HepG2 (cell line): Measurements from ENCODE around the gene RER1. TPM values are rescaled to one million over a fixed set of nuclear protein-coding genes. Genes with fewer than 3 reads are reported as not detected.

Source experiments
- DR1 ChIP-seq: sonication (generic); formaldehyde crosslinking; IDR thresholded peaks from 2 replicates; pipeline ENCODE4 v1.8.0; 2021; ENCODE audit warnings: mild to moderate bottlenecking, missing genetic modification reagents, inconsistent platforms
- GTF3A ChIP-seq: sonication (generic); formaldehyde crosslinking; conservative IDR thresholded peaks from 2 replicates; pipeline ENCODE4 v1.4.0; 2020; ENCODE audit warnings: mild to moderate bottlenecking, missing genetic modification reagents
- IKZF5 ChIP-seq: IDR thresholded peaks from 2 replicates; pipeline ENCODE4 v1.6.1; 2018; ENCODE audit warnings: missing genetic modification reagents, mild to moderate bottlenecking, missing compliant biosample characterization
- MIXL1 ChIP-seq: IDR thresholded peaks from 2 replicates; pipeline ENCODE4 v1.6.1; 2016
- MTA3 ChIP-seq: sonication (generic); formaldehyde crosslinking; IDR thresholded peaks from 2 replicates; pipeline ENCODE4 v1.4.0; 2020; ENCODE audit warnings: missing genetic modification reagents
- NFIB ChIP-seq: sonication (generic); formaldehyde crosslinking; IDR thresholded peaks from 2 replicates; pipeline ENCODE4 v1.9.0; 2021; ENCODE audit warnings: missing genetic modification reagents, mild to moderate bottlenecking, borderline replicate concordance
- RFX3 ChIP-seq: IDR thresholded peaks from 2 replicates; pipeline ENCODE4 v1.6.1; 2016; ENCODE audit warnings: missing biosample characterization, missing genetic modification reagents
- SETDB1 ChIP-seq: sonication (generic); formaldehyde crosslinking; IDR thresholded peaks from 2 replicates; pipeline ENCODE4 v1.5.1; 2020; ENCODE audit warnings: missing genetic modification reagents, mild to moderate bottlenecking, borderline replicate concordance
- ZNF224 ChIP-seq: sonication (generic); formaldehyde crosslinking; IDR thresholded peaks from 2 replicates; pipeline ENCODE4 v1.5.0; 2020; ENCODE audit warnings: mild to moderate bottlenecking, missing genetic modification reagents
- ZNF317 ChIP-seq: sonication (generic); formaldehyde crosslinking; IDR thresholded peaks from 2 replicates; pipeline ENCODE4 v1.5.0; 2020; ENCODE audit warnings: mild to moderate bottlenecking, missing genetic modification reagents
- ZNF383 ChIP-seq: sonication (generic); formaldehyde crosslinking; IDR thresholded peaks from 2 replicates; pipeline ENCODE4 v1.4.0; 2020; ENCODE audit warnings: missing genetic modification reagents, mild to moderate bottlenecking, borderline replicate concordance
- ZNF431 ChIP-seq: sonication (generic); formaldehyde crosslinking; IDR thresholded peaks from 2 replicates; pipeline ENCODE4 v1.9.0; 2022; ENCODE audit warnings: missing genetic modification reagents, low read depth, mild to moderate bottlenecking, borderline replicate concordance
- ZNF432 ChIP-seq: sonication (generic); formaldehyde crosslinking; IDR thresholded peaks from 2 replicates; pipeline ENCODE4 v1.5.0; 2020; ENCODE audit warnings: missing genetic modification reagents, mild to moderate bottlenecking, borderline replicate concordance
- ZNF83 ChIP-seq: sonication (generic); formaldehyde crosslinking; IDR thresholded peaks from 2 replicates; pipeline ENCODE4 v1.4.0; 2020; ENCODE audit warnings: missing genetic modification reagents, mild to moderate bottlenecking, borderline replicate concordance
- ZNF841 ChIP-seq: sonication (generic); formaldehyde crosslinking; IDR thresholded peaks from 2 replicates; pipeline ENCODE4 v1.8.1; 2023; ENCODE audit warnings: missing genetic modification reagents, borderline replicate concordance
- polyA plus RNA-seq, 8 experiments: library from polyadenylated mRNA; depleted of rRNA in 3 of 8; stranded (reverse) in 7 of 8; unstranded in 1 of 8; fragments of >200 nt; fragmentation: Illumina TruSeq in 4 of 8; extraction: Trizol in 4 of 8; gene quantifications; 2 replicates each; pipeline versions ENCODE4 v1.2.1 to v1.2.3, GENCODE V29; 2011 to 2016; ENCODE audit warnings: low read depth in 4 of 8, missing spikeins in 1 of 8, mixed read lengths in 1 of 8; ENCODE audit not compliant: insufficient read depth in 1 of 8
- total RNA-seq, 5 experiments: library from RNA; depleted of rRNA; stranded (reverse); fragments of >200 nt; fragmentation: Illumina TruSeq; extraction: Trizol; gene quantifications; 2 replicates each; pipeline ENCODE4 v1.2.3, GENCODE V29; 2016; ENCODE audit warnings: low read depth in 1 of 5
- TF ChIP-seq, protein P1 (sequence below): sonication (generic); formaldehyde crosslinking; IDR thresholded peaks from 2 replicates; pipeline ENCODE4 v1.4.0; 2020; ENCODE audit warnings: mild to moderate bottlenecking, missing genetic modification reagents, borderline replicate concordance

Gene RER1
- total and polyA plus RNA-seq, 2 of the 13 experiments (the other 11 are each of a cell fraction or from before 2014, with no cell fraction given): 128 to 164 TPM

- TF ChIP-seq, protein P1, sequence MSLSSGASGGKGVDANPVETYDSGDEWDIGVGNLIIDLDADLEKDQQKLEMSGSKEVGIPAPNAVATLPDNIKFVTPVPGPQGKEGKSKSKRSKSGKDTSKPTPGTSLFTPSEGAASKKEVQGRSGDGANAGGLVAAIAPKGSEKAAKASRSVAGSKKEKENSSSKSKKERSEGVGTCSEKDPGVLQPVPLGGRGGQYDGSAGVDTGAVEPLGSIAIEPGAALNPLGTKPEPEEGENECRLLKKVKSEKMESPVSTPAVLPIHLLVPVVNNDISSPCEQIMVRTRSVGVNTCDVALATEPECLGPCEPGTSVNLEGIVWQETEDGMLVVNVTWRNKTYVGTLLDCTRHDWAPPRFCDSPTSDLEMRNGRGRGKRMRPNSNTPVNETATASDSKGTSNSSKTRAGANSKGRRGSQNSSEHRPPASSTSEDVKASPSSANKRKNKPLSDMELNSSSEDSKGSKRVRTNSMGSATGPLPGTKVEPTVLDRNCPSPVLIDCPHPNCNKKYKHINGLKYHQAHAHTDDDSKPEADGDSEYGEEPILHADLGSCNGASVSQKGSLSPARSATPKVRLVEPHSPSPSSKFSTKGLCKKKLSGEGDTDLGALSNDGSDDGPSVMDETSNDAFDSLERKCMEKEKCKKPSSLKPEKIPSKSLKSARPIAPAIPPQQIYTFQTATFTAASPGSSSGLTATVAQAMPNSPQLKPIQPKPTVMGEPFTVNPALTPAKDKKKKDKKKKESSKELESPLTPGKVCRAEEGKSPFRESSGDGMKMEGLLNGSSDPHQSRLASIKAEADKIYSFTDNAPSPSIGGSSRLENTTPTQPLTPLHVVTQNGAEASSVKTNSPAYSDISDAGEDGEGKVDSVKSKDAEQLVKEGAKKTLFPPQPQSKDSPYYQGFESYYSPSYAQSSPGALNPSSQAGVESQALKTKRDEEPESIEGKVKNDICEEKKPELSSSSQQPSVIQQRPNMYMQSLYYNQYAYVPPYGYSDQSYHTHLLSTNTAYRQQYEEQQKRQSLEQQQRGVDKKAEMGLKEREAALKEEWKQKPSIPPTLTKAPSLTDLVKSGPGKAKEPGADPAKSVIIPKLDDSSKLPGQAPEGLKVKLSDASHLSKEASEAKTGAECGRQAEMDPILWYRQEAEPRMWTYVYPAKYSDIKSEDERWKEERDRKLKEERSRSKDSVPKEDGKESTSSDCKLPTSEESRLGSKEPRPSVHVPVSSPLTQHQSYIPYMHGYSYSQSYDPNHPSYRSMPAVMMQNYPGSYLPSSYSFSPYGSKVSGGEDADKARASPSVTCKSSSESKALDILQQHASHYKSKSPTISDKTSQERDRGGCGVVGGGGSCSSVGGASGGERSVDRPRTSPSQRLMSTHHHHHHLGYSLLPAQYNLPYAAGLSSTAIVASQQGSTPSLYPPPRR (CRISPR knock-in tag): no peak; the same call in 1 of the 2 replicates
- no peak for TF ChIP-seq NFIB
- TF ChIP-seq SETDB1 (CRISPR knock-in tag): no peak
- TF ChIP-seq ZNF83 (CRISPR knock-in tag): no peak
- TF ChIP-seq ZNF841: no peak
- TF ChIP-seq IKZF5 (CRISPR knock-in tag): peak; percentile 50
- 0 out of 2 replicates have a peak, but pooled peaks have one; percentile 19 for TF ChIP-seq ZNF224
- no peak for TF ChIP-seq MTA3 (CRISPR knock-in tag)
- TF ChIP-seq ZNF317 (CRISPR knock-in tag): no peak
- no peak for TF ChIP-seq ZNF383 (CRISPR knock-in tag)
- peak; percentile 79; the same call in 1 of the 2 replicates for TF ChIP-seq DR1 (CRISPR knock-in tag)
- no peak for TF ChIP-seq ZNF432 (CRISPR knock-in tag)
- no peak for TF ChIP-seq GTF3A (CRISPR knock-in tag)
- peak; percentile 87 for TF ChIP-seq RFX3
- no peak for TF ChIP-seq ZNF431
- no peak for TF ChIP-seq MIXL1 (CRISPR knock-in tag)
Observed at GRCh38 chr1:2391041-2391930, at the start of gene RER1, which contains the start of gene MORN1 (continued).
